ENCODE data around the gene PSMG2. TPM values are rescaled to one million over a fixed set of nuclear protein-coding genes. Genes with fewer than 3 reads are reported as not detected.

The PSMG2 gene
- total and polyA plus RNA-seq, 9 of the 15 experiments (the other 6 are each of a cell fraction or from before 2014, with no cell fraction given) = 59.9 to 271 (median 111) TPM

DNA sequence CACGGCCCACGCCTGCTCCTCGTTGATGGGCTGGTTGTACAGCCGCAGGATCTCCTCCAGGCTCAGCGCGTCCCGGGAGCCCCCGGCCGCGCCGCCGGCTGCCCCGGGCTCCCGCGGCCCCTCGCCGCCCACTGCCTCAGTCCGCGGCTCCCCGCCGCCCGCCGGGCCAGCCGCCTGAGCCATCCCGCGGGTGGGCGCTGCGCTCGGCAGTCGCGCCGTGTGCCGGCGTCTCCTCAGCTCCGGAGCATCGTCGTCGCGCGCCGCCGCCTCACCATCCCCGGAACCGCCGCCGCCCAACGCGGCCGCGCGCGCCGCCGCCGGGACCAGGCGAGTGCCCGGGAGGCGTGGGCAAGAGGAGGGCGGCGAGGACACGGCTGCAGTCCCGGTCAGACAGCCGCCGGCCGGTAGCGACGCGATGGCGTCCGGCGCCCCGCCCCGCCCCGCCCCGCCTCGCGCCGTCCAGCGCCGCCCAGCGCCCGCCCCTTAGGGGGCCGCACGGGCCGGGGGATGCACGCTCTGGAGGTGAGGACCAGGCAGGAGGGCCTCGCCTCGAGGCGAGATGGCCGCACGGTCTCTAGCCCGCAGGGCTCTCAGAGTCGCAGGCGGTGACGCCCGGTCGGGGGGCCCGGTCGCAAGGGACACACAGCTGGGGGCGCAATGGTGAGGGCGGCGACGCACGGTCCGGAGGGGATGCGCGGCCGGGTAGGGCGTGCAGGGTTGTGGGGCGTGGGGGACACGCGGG, 45.0 kb upstream of the PSMG2 start, which contains the start of gene SPIRE1 (continued):
- TF ChIP-seq ZNF76 (CRISPR knock-in tag; IDR thresholded peaks at IDR 0.05; ENCODE audit: borderline replicate concordance) (no peak), ZNF785 (CRISPR knock-in tag; IDR thresholded peaks at IDR 0.05) (no peak), ELF4 (CRISPR knock-in tag; IDR thresholded peaks at IDR 0.05) (no peak), DNMT1 (IDR thresholded peaks at IDR 0.05) (no peak), NUFIP1 (IDR thresholded peaks at IDR 0.05; ENCODE audit: partially characterized antibody) (no peak), MCM7 (IDR thresholded peaks at IDR 0.05) (no peak), NEUROD1 (IDR thresholded peaks at IDR 0.05; ENCODE audit: borderline replicate concordance, low read depth, low read length, partially characterized antibody) (no peak), NFE2L1 (tag; IDR thresholded peaks at IDR 0.05; ENCODE audit: borderline replicate concordance, low read depth) (no peak), MIER1 (IDR thresholded peaks at IDR 0.05; ENCODE audit: low read depth) (no peak), MTA2 (IDR thresholded peaks at IDR 0.05; ENCODE audit: low read depth) (no peak), YY1 (IDR thresholded peaks at IDR 0.05; ENCODE audit: borderline replicate concordance in 1 of 3, control insufficient read depth in 1 of 3, extremely low read depth in 1 of 3, insufficient read depth in 3 of 3, insufficient read length in 1 of 3, insufficient replicate concordance in 2 of 3, low read depth in 1 of 3, low read length in 2 of 3) (peak in 1 of 3 experiments; percentile 5), ZNF780A (CRISPR knock-in tag; IDR thresholded peaks at IDR 0.05) (no peak), PTTG1 (tag; IDR thresholded peaks at IDR 0.05; ENCODE audit: low read depth) (no peak), IFI16 (CRISPR knock-in tag; IDR thresholded peaks at IDR 0.05) (no peak), SIN3B (IDR thresholded peaks at IDR 0.05; ENCODE audit: low read depth) (peak; percentile 54; the same call in 1 of the 2 replicates), ZNF444 (CRISPR knock-in tag; IDR thresholded peaks at IDR 0.05) (no peak), PHF8 (IDR thresholded peaks at IDR 0.05; ENCODE audit: borderline replicate concordance, low read length) (peak; percentile 40; the same call in 1 of the 2 replicates), MTF1 (CRISPR knock-in tag; IDR thresholded peaks at IDR 0.05; ENCODE audit: borderline replicate concordance) (no peak)
- TF ChIP-seq, protein P1, sequence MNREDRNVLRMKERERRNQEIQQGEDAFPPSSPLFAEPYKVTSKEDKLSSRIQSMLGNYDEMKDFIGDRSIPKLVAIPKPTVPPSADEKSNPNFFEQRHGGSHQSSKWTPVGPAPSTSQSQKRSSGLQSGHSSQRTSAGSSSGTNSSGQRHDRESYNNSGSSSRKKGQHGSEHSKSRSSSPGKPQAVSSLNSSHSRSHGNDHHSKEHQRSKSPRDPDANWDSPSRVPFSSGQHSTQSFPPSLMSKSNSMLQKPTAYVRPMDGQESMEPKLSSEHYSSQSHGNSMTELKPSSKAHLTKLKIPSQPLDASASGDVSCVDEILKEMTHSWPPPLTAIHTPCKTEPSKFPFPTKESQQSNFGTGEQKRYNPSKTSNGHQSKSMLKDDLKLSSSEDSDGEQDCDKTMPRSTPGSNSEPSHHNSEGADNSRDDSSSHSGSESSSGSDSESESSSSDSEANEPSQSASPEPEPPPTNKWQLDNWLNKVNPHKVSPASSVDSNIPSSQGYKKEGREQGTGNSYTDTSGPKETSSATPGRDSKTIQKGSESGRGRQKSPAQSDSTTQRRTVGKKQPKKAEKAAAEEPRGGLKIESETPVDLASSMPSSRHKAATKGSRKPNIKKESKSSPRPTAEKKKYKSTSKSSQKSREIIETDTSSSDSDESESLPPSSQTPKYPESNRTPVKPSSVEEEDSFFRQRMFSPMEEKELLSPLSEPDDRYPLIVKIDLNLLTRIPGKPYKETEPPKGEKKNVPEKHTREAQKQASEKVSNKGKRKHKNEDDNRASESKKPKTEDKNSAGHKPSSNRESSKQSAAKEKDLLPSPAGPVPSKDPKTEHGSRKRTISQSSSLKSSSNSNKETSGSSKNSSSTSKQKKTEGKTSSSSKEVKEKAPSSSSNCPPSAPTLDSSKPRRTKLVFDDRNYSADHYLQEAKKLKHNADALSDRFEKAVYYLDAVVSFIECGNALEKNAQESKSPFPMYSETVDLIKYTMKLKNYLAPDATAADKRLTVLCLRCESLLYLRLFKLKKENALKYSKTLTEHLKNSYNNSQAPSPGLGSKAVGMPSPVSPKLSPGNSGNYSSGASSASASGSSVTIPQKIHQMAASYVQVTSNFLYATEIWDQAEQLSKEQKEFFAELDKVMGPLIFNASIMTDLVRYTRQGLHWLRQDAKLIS (CRISPR knock-in tag; IDR thresholded peaks at IDR 0.05) = no peak
- TF ChIP-seq, protein P2, sequence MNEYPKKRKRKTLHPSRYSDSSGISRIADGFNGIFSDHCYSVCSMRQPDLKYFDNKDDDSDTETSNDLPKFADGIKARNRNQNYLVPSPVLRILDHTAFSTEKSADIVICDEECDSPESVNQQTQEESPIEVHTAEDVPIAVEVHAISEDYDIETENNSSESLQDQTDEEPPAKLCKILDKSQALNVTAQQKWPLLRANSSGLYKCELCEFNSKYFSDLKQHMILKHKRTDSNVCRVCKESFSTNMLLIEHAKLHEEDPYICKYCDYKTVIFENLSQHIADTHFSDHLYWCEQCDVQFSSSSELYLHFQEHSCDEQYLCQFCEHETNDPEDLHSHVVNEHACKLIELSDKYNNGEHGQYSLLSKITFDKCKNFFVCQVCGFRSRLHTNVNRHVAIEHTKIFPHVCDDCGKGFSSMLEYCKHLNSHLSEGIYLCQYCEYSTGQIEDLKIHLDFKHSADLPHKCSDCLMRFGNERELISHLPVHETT (CRISPR knock-in tag; conservative IDR thresholded peaks at IDR 0.05 in 1 of 2, IDR thresholded peaks at IDR 0.05 in 1 of 2) = peak in 1 of 2 experiments; percentile 60; a peak in 2 of 4 replicates
- TF ChIP-seq, protein P3, sequence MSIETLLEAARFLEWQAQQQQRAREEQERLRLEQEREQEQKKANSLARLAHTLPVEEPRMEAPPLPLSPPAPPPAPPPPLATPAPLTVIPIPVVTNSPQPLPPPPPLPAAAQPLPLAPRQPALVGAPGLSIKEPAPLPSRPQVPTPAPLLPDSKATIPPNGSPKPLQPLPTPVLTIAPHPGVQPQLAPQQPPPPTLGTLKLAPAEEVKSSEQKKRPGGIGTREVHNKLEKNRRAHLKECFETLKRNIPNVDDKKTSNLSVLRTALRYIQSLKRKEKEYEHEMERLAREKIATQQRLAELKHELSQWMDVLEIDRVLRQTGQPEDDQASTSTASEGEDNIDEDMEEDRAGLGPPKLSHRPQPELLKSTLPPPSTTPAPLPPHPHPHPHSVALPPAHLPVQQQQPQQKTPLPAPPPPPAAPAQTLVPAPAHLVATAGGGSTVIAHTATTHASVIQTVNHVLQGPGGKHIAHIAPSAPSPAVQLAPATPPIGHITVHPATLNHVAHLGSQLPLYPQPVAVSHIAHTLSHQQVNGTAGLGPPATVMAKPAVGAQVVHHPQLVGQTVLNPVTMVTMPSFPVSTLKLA (conservative IDR thresholded peaks at IDR 0.05) = no peak

Measured in K562 (cell line).